ENCODE data around the gene PLEKHG3. TPM values are rescaled to one million over a fixed set of nuclear protein-coding genes. Genes with fewer than 3 reads are reported as not detected.

Gene PLEKHG3
- total RNA-seq, 2 experiments from 2014 or later = 5.5 to 6.6 TPM

GRCh38 chr14:64741200-64741599, 37.0 kb downstream of the PLEKHG3 start:
- no peaks in the 10 kb centered on the region for H3K36me3 Mint-ChIP-seq

GRCh38 chr14:64741961-64742360, 37.7 kb downstream of the PLEKHG3 start:
- no peak for ATAC-seq (ENCODE audit: low read depth)
- Mint-ChIP-seq H3K27ac (no peak overlapping the region), H3K4me1 (no peaks in the 10 kb centered on the region), H3K9me3 (no peaks in the 10 kb centered on the region), H3K36me3 (no peaks in the 10 kb centered on the region), H3K27me3 (peaks cover 3% of the 10 kb centered on the region), H3K4me3 (no peak overlapping the region)
- POLR2A ChIA-PET = no interaction called here
- no peak for DNase-seq

More at GRCh38 chr14:64741200-64741599, 37.0 kb downstream of the PLEKHG3 start:
- H3K4me3 Mint-ChIP-seq = no peak overlapping the region
- DNase-seq (no peak), ATAC-seq (ENCODE audit: low read depth) (no peak)
- POLR2A ChIA-PET = no interaction called here
- H3K4me1 Mint-ChIP-seq = no peaks in the 10 kb centered on the region
- no peaks in the 10 kb centered on the region for H3K9me3 Mint-ChIP-seq
- H3K27ac Mint-ChIP-seq = no peak overlapping the region
- H3K27me3 Mint-ChIP-seq = peaks cover 3% of the 10 kb centered on the region

GRCh38 chr14:64743061-64743460, 38.8 kb downstream of the PLEKHG3 start:
- Mint-ChIP-seq H3K4me3 (no peak overlapping the region), H3K27ac (no peak overlapping the region), H3K9me3 (no peaks in the 10 kb centered on the region), H3K4me1 (no peaks in the 10 kb centered on the region), H3K36me3 (no peaks in the 10 kb centered on the region), H3K27me3 (peaks cover 3% of the 10 kb centered on the region)
- POLR2A ChIA-PET = no interaction called here
- ATAC-seq (ENCODE audit: low read depth) (no peak), DNase-seq (no peak)

- DNase-seq = no peak
- Mint-ChIP-seq H3K27ac (no peak overlapping the region), H3K36me3 (no peaks in the 10 kb centered on the region), H3K27me3 (peaks cover 3% of the 10 kb centered on the region), H3K9me3 (no peaks in the 10 kb centered on the region), H3K4me1 (no peaks in the 10 kb centered on the region), H3K4me3 (no peak overlapping the region)
- ATAC-seq (ENCODE audit: low read depth) = no peak
- POLR2A ChIA-PET = no interaction called here
Measured at GRCh38 chr14:64745511-64746091, 41.4 kb downstream of the PLEKHG3 start.

GRCh38 chr14:64746298-64747250, 42.4 kb downstream of the PLEKHG3 start:
- POLR2A ChIA-PET = interaction anchor here (0.7 kb wide), 1 partner anchor 63 kb away, joined by 3 read pairs; no protein-coding TSS in a partner anchor
- ATAC-seq (ENCODE audit: low read depth) (no peak), DNase-seq (no peak)
- Mint-ChIP-seq H3K9me3 (no peaks in the 10 kb centered on the region), H3K4me1 (no peaks in the 10 kb centered on the region), H3K27ac (no peak overlapping the region), H3K36me3 (no peaks in the 10 kb centered on the region), H3K27me3 (no peaks in the 10 kb centered on the region), H3K4me3 (no peak overlapping the region)

GRCh38 chr14:64747327-64747726, 43.1 kb downstream of the PLEKHG3 start:
- Mint-ChIP-seq H3K36me3 (no peaks in the 10 kb centered on the region), H3K4me3 (no peak overlapping the region), H3K27ac (no peak overlapping the region), H3K4me1 (no peaks in the 10 kb centered on the region), H3K9me3 (no peaks in the 10 kb centered on the region), H3K27me3 (no peaks in the 10 kb centered on the region)
- POLR2A ChIA-PET = no interaction called here
- DNase-seq (no peak), ATAC-seq (ENCODE audit: low read depth) (no peak)

GRCh38 chr14:64748521-64748920, 44.3 kb downstream of the PLEKHG3 start:
- POLR2A ChIA-PET = no interaction called here
- Mint-ChIP-seq H3K4me3 (no peak overlapping the region), H3K27ac (no peak overlapping the region), H3K4me1 (no peaks in the 10 kb centered on the region), H3K36me3 (no peaks in the 10 kb centered on the region), H3K9me3 (no peaks in the 10 kb centered on the region), H3K27me3 (no peaks in the 10 kb centered on the region)
- DNase-seq (no peak), ATAC-seq (ENCODE audit: low read depth) (no peak)

- H3K4me3 Mint-ChIP-seq = no peak overlapping the region
- no peak overlapping the region for H3K27ac Mint-ChIP-seq
- H3K27me3 Mint-ChIP-seq = no peaks in the 10 kb centered on the region
- no peaks in the 10 kb centered on the region for H3K36me3 Mint-ChIP-seq
- POLR2A ChIA-PET = no interaction called here
- H3K4me1 Mint-ChIP-seq = no peaks in the 10 kb centered on the region
- DNase-seq (no peak), ATAC-seq (ENCODE audit: low read depth) (no peak)
- H3K9me3 Mint-ChIP-seq = no peaks in the 10 kb centered on the region
Measured at GRCh38 chr14:64748995-64749714, 44.9 kb downstream of the PLEKHG3 start.

GRCh38 chr14:64752909-64753308, 48.7 kb downstream of the PLEKHG3 start:
- POLR2A ChIA-PET = no interaction called here
- Mint-ChIP-seq H3K4me3 (no peak overlapping the region), H3K9me3 (no peaks in the 10 kb centered on the region), H3K36me3 (no peaks in the 10 kb centered on the region), H3K27me3 (no peaks in the 10 kb centered on the region), H3K27ac (no peak overlapping the region), H3K4me1 (peaks cover 1% of the 10 kb centered on the region)
- DNase-seq (no peak), ATAC-seq (ENCODE audit: low read depth) (no peak)

- H3K27ac Mint-ChIP-seq = no peak overlapping the region
- POLR2A ChIA-PET = no interaction called here
- H3K9me3 Mint-ChIP-seq = no peaks in the 10 kb centered on the region
- H3K36me3 Mint-ChIP-seq = no peaks in the 10 kb centered on the region
- H3K4me1 Mint-ChIP-seq = peaks cover 1% of the 10 kb centered on the region
- H3K27me3 Mint-ChIP-seq = no peaks in the 10 kb centered on the region
- DNase-seq = no peak
- ATAC-seq (ENCODE audit: low read depth) = no peak
- no peak overlapping the region for H3K4me3 Mint-ChIP-seq
Measured at GRCh38 chr14:64753374-64753773, 49.1 kb downstream of the PLEKHG3 start.

- ATAC-seq (ENCODE audit: low read depth) (no peak), DNase-seq (no peak)
- Mint-ChIP-seq H3K27ac (no peak overlapping the region), H3K4me3 (no peak overlapping the region), H3K36me3 (no peaks in the 10 kb centered on the region), H3K9me3 (no peaks in the 10 kb centered on the region), H3K4me1 (peaks cover 1% of the 10 kb centered on the region), H3K27me3 (no peaks in the 10 kb centered on the region)
- POLR2A ChIA-PET = no interaction called here
Measured at GRCh38 chr14:64753999-64754398, 49.8 kb downstream of the PLEKHG3 start.

- POLR2A ChIA-PET = no interaction called here
Measured at GRCh38 chr14:64754685-64755084, 50.5 kb downstream of the PLEKHG3 start.

GRCh38 chr14:64755781-64756221, 51.6 kb downstream of the PLEKHG3 start:
- H3K36me3 Mint-ChIP-seq = no peaks in the 10 kb centered on the region
- DNase-seq = no peak
- H3K9me3 Mint-ChIP-seq = no peaks in the 10 kb centered on the region
- no peak for ATAC-seq (ENCODE audit: low read depth)
- peaks cover 10% of the 10 kb centered on the region for H3K27me3 Mint-ChIP-seq
- POLR2A ChIA-PET = no interaction called here
- H3K4me3 Mint-ChIP-seq = no peak overlapping the region
- peaks cover 1% of the 10 kb centered on the region for H3K4me1 Mint-ChIP-seq
- no peak overlapping the region for H3K27ac Mint-ChIP-seq

More at GRCh38 chr14:64754685-64755084, 50.5 kb downstream of the PLEKHG3 start:
- Mint-ChIP-seq H3K4me1 (peaks cover 1% of the 10 kb centered on the region), H3K27me3 (peaks cover 4% of the 10 kb centered on the region), H3K4me3 (no peak overlapping the region), H3K9me3 (no peaks in the 10 kb centered on the region), H3K36me3 (no peaks in the 10 kb centered on the region), H3K27ac (no peak overlapping the region)
- no peak for ATAC-seq (ENCODE audit: low read depth)
- DNase-seq = no peak
